Neuronal stem cell (in vitro differentiated cells): ENCODE data around the gene ATG101.

Experiments used
- DNase-seq: peaks from one replicate; pipeline ENCODE4 v3.0.0-alpha.2; 2013; ENCODE audit warnings: low spot score
- H2AFZ ChIP-seq: one replicate; pipeline ENCODE4 v1.6.1; 2013; ENCODE audit warnings: mild to moderate bottlenecking, low read length, inconsistent platforms
- H2AK5ac ChIP-seq: 2 replicates; pipeline ENCODE4 v1.6.1; 2013; ENCODE audit warnings: low read depth, mild to moderate bottlenecking, inconsistent platforms, low read length, moderate library complexity, mixed read lengths
- H2BK120ac ChIP-seq: 2 replicates; pipeline ENCODE4 v1.6.1; 2013; ENCODE audit warnings: low read depth, mild to moderate bottlenecking, inconsistent platforms, low read length, moderate library complexity, mixed read lengths
- H2BK12ac ChIP-seq: one replicate; pipeline ENCODE4 v1.6.1; 2013; ENCODE audit warnings: low read length, inconsistent platforms
- H2BK15ac ChIP-seq: 2 replicates; pipeline ENCODE4 v1.6.1; 2013; ENCODE audit warnings: mild to moderate bottlenecking, low read length, inconsistent platforms, mixed read lengths
- H2BK5ac ChIP-seq: one replicate; pipeline ENCODE4 v1.6.1; 2013; ENCODE audit warnings: inconsistent platforms, mild to moderate bottlenecking, low read length, moderate library complexity
- H3K14ac ChIP-seq: one replicate; pipeline ENCODE4 v1.6.1; 2013; ENCODE audit warnings: low read length, inconsistent platforms
- H3K18ac ChIP-seq: 2 replicates; pipeline ENCODE4 v1.6.1; 2013; ENCODE audit warnings: low read length, inconsistent platforms
- H3K23ac ChIP-seq: 2 replicates; pipeline ENCODE4 v1.6.1; 2013; ENCODE audit warnings: low read depth, mild to moderate bottlenecking, mixed read lengths, low read length, inconsistent platforms; ENCODE audit not compliant: poor library complexity
- H3K27ac ChIP-seq: replicated peaks from 3 replicates; pipeline ENCODE4 v1.5.1; 2013; ENCODE audit warnings: low read length, inconsistent platforms
- H3K27me3 ChIP-seq, 3 experiments: 2 replicates each; pipeline ENCODE4 v1.6.1; 2013; ENCODE audit warnings: low read length in 3 of 3, mild to moderate bottlenecking in 2 of 3, inconsistent platforms in 1 of 3, low read depth in 1 of 3, mixed read lengths in 1 of 3, moderate library complexity in 1 of 3; ENCODE audit not compliant: control insufficient read depth in 3 of 3, insufficient read depth in 3 of 3
- H3K36me3 ChIP-seq, 2 donors: replicated peaks in 1 of 2; 2 replicates each; pipeline ENCODE4 v1.6.1; 2013; ENCODE audit warnings: low read length in 2 of 2; ENCODE audit not compliant: control insufficient read depth in 2 of 2, insufficient read depth in 2 of 2
- H3K4ac ChIP-seq: 2 replicates; pipeline ENCODE4 v1.6.1; 2013; ENCODE audit warnings: inconsistent platforms, mild to moderate bottlenecking, low read length, moderate library complexity
- H3K4me1 ChIP-seq, 2 donors: 1 replicate in 1 of 2; 2 replicates in 1 of 2; pipeline ENCODE4 v1.6.1; 2013; ENCODE audit warnings: low read length in 2 of 2, low read depth in 1 of 2; ENCODE audit not compliant: control insufficient read depth in 2 of 2, insufficient read depth in 1 of 2
- H3K4me2 ChIP-seq: one replicate; pipeline ENCODE4 v1.6.1; 2013; ENCODE audit warnings: mild to moderate bottlenecking, low read length, inconsistent platforms; ENCODE audit not compliant: insufficient read depth, poor library complexity, severe bottlenecking
- H3K4me3 ChIP-seq, 2 donors: 2 replicates each; pipeline ENCODE4 v1.5.1; 2013; ENCODE audit warnings: low read length in 2 of 2, mild to moderate bottlenecking in 2 of 2, inconsistent platforms in 1 of 2, moderate library complexity in 1 of 2
- H3K79me1 ChIP-seq: one replicate; pipeline ENCODE4 v1.6.1; 2013; ENCODE audit warnings: low read depth, mild to moderate bottlenecking, inconsistent platforms, low read length, moderate library complexity
- H3K9ac ChIP-seq: one replicate; pipeline ENCODE4 v1.6.1; 2013; ENCODE audit warnings: mild to moderate bottlenecking, low read depth, low read length, inconsistent platforms; ENCODE audit not compliant: poor library complexity
- H3K9me3 ChIP-seq, 2 donors: replicated peaks in 1 of 2; 2 replicates each; pipeline versions ENCODE3 to v1.6.1; 2013; ENCODE audit warnings: low read length in 2 of 2, mild to moderate bottlenecking in 2 of 2, inconsistent platforms in 1 of 2, low read depth in 1 of 2, mixed read lengths in 1 of 2, moderate library complexity in 1 of 2; ENCODE audit not compliant: control insufficient read depth in 2 of 2, insufficient read depth in 1 of 2
- H4K8ac ChIP-seq: one replicate; pipeline ENCODE4 v1.6.1; 2013; ENCODE audit warnings: low read depth, mild to moderate bottlenecking, inconsistent platforms, low read length, moderate library complexity
- H4K91ac ChIP-seq: one replicate; pipeline ENCODE4 v1.6.1; 2013; ENCODE audit warnings: low read length, low read depth, mild to moderate bottlenecking, inconsistent platforms; ENCODE audit not compliant: poor library complexity
- WGBS, 2 donors: extraction: QIAGEN DNeasy Blood & Tissue Kit; methylation state at CpG; one replicate each; pipeline ENCODE4 v1.1.7; 2013; ENCODE audit warnings: missing lambda C conversion rate in 2 of 2, mixed read lengths in 1 of 2; ENCODE audit not compliant: insufficient read length in 2 of 2, insufficient replicate concordance in 1 of 2; ENCODE audit errors: extremely low coverage in 2 of 2; 5-methylcytosine and 5-hydroxymethylcytosine counted together

Gene ATG101

DNA sequence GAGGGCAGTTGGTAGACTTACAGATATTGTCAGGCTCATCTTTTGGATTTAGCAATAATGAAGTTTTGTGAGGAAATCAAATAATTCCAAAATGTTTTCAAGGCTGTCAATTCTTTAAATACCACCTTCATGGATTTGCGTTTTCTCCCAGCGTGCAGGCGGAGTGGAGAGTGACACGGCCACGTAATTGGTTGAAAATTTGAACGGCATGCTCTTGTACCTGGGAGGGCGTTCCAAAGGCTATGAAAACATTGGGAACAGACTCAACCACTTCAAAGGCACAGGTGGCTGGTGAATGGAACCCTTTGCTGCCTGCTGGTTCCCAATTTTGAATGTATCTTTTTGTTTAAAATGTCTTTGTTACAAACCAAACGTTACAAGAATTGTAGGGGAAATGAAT is 22.1 kb downstream of the ATG101 start:
- Histone ChIP-seq H2BK5ac (no peak overlapping the region), H3K18ac (no peak overlapping the region), H3K4me2 (no peak overlapping the region), H4K91ac (no peak overlapping the region), H3K4me1 (no peaks in the 10 kb centered on the region), H2BK12ac (no peak overlapping the region), H3K4ac (no peak overlapping the region), H3K14ac (no peak overlapping the region), H2BK15ac (no peak overlapping the region), H2AK5ac (no peak overlapping the region), H3K27me3 (peaks cover 0 to 40% (median 0%) of the 10 kb centered on the region in 3 experiments), H3K9ac (no peak overlapping the region), H3K36me3 (no peaks in the 10 kb centered on the region), H3K23ac (no peak overlapping the region), H3K79me1 (no peaks in the 10 kb centered on the region), H2BK120ac (no peak overlapping the region), H3K9me3 (no peaks in the 10 kb centered on the region), H3K27ac (no peak overlapping the region), H4K8ac (no peak overlapping the region), H3K4me3 (no peak overlapping the region), H2AFZ (no peak overlapping the region)
- WGBS, 2 donors, result no CpG with 5 or more reads among the region's 8 CpGs
- DNase-seq, result no peak

DNA sequence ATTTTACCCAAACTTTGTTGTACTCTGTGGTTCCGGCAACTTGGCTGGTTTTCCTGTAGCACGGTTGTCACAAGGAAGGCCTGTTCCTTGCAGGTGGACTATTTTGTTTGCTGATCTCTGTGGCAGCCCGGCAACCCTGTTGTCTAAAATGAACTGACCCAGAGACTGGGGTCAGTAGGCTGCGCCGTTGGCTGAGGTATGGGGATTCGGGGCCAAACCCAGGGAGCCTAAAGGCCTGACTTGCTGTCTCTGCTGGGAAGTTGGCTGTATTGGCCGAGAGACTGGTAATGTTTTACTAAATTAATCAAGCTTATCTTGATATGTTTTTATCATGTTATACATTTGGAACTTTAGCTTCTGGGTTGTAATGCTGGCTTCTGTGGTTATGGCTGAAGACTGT is 23.6 kb downstream of the ATG101 start:
- H2AK5ac ChIP-seq, result no peak overlapping the region
- WGBS, 2 donors, result no CpG with 5 or more reads among the region's 7 CpGs
- H3K27me3 ChIP-seq, result peaks cover 0 to 32% (median 0%) of the 10 kb centered on the region in 3 experiments

GRCh38 chr12:52096332-52097044 is 26.7 kb downstream of the ATG101 start:
- H2BK12ac ChIP-seq, result no peak overlapping the region
- no peak overlapping the region for H2BK120ac ChIP-seq
- no peak overlapping the region for H2AFZ ChIP-seq
- no peak overlapping the region for H3K4me2 ChIP-seq
- no peaks in the 10 kb centered on the region for H3K4me1 ChIP-seq
- no peak overlapping the region for H3K14ac ChIP-seq
- DNase-seq, result no peak
- H3K9ac ChIP-seq, result no peak overlapping the region
- no peaks in the 10 kb centered on the region for H3K79me1 ChIP-seq
- no peak overlapping the region for H3K18ac ChIP-seq
- no peak overlapping the region for H4K91ac ChIP-seq
- H2AK5ac ChIP-seq, result no peak overlapping the region
- H3K4me3 ChIP-seq, result no peak overlapping the region
- no peak overlapping the region for H3K23ac ChIP-seq
- H3K27ac ChIP-seq, result no peak overlapping the region
- H3K27me3 ChIP-seq, result peaks cover 0 to 27% (median 1%) of the 10 kb centered on the region in 3 experiments
- no peaks in the 10 kb centered on the region for H3K9me3 ChIP-seq
- no peaks in the 10 kb centered on the region for H3K36me3 ChIP-seq
- H3K4ac ChIP-seq, result no peak overlapping the region
- no peak overlapping the region for H2BK5ac ChIP-seq
- no peak overlapping the region for H2BK15ac ChIP-seq
- H4K8ac ChIP-seq, result no peak overlapping the region
- no CpG with 5 or more reads among the region's 15 CpGs for WGBS, 2 donors

More for the DNA sequence above, 23.6 kb downstream of the ATG101 start:
- Histone ChIP-seq H3K23ac (no peak overlapping the region), H4K91ac (no peak overlapping the region), H2BK120ac (no peak overlapping the region), H3K9ac (no peak overlapping the region), H3K4me2 (no peak overlapping the region), H3K27ac (no peak overlapping the region), H3K4ac (no peak overlapping the region), H2BK15ac (no peak overlapping the region), H3K14ac (no peak overlapping the region), H4K8ac (no peak overlapping the region), H2BK12ac (no peak overlapping the region), H2AFZ (no peak overlapping the region), H3K18ac (no peak overlapping the region), H3K36me3 (no peaks in the 10 kb centered on the region), H3K9me3 (no peaks in the 10 kb centered on the region), H3K4me1 (no peaks in the 10 kb centered on the region), H3K79me1 (no peaks in the 10 kb centered on the region), H3K4me3 (no peak overlapping the region), H2BK5ac (no peak overlapping the region)
- DNase-seq, result no peak

DNA sequence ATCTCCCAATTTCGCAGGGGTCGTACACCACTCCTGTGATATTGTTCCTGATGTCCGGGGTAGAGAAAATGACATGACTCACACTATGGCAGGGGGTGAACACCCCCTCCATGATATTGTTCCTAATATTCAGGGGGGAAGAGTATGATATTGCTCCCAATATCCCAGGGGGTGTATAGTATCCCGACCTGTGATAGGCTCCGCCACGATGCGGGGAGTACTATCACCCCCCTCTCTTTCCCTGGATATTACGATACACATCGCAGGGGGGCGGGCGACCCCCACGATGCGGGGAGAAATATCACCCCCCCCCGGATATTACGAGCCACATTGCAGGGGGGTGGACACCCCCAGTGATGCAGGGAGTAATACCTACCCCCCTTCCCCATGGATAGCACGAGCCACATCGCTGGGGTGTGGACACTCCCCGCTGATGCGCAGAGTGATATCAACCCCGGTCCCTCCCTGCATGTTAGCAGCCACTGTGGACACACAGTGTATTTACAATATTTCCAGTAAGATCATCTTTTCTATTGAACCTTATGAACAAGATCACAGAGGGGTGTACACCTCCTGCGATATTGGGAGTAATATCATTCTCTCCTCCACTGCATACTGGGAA is 27.4 kb downstream of the ATG101 start:
- no peaks in the 10 kb centered on the region for H3K36me3 ChIP-seq
- H2BK120ac ChIP-seq, result no peak overlapping the region
- H3K9ac ChIP-seq, result no peak overlapping the region
- H3K4me1 ChIP-seq, result no peaks in the 10 kb centered on the region
- no peak overlapping the region for H2BK12ac ChIP-seq
- H3K14ac ChIP-seq, result no peak overlapping the region
- H2BK5ac ChIP-seq, result no peak overlapping the region
- H2AFZ ChIP-seq, result no peak overlapping the region
- peaks cover 0 to 20% (median 1%) of the 10 kb centered on the region in 3 experiments for H3K27me3 ChIP-seq
- no peak for DNase-seq
- H3K18ac ChIP-seq, result peak overlapping the region; percentile 45
- no peaks in the 10 kb centered on the region for H3K79me1 ChIP-seq
- H3K4me2 ChIP-seq, result no peak overlapping the region
- no peak overlapping the region for H4K91ac ChIP-seq
- H3K27ac ChIP-seq, result no peak overlapping the region
- WGBS, 2 donors, result no CpG with 5 or more reads among the region's 21 CpGs
- no peak overlapping the region for H3K4ac ChIP-seq
- no peak overlapping the region for H2AK5ac ChIP-seq
- no peak overlapping the region for H2BK15ac ChIP-seq
- no peak overlapping the region for H3K23ac ChIP-seq
- no peaks in the 10 kb centered on the region for H3K9me3 ChIP-seq
- H4K8ac ChIP-seq, result no peak overlapping the region
- H3K4me3 ChIP-seq, result no peak overlapping the region
